Gastrocnemius medialis (tissue), 4 donors: ENCODE data around the gene NEURL2. TPM values are rescaled to one million over a fixed set of nuclear protein-coding genes. Genes with fewer than 3 reads are reported as not detected.
A peak's percentile ranks its signal among the peaks of the same experiment; 100 is the strongest.

Experiments used
- ATAC-seq, 2 donors: fragments of 150-250 bp; one replicate each; pipeline ENCODE4 v1.9.1; 2016
- DNase-seq, 2 donors: peaks; one replicate each; pipeline ENCODE4 v3.0.0-alpha.2; 2019
- H3K27ac ChIP-seq, 4 donors: fragments of 200-600 bp; sonication (generic); 1 replicate in 1 of 4; 2 replicates in 3 of 4; pipeline ENCODE4 v1.5.1; 2016 to 2018; ENCODE audit warnings: mild to moderate bottlenecking in 2 of 4, moderate library complexity in 1 of 4
- H3K27me3 ChIP-seq, 3 donors: fragments of 200-600 bp; sonication (generic) in 2 of 3; 1 replicate in 1 of 3; 2 replicates in 2 of 3; pipeline versions ENCODE4 v1.5.1 to v1.6.0; 2016 to 2019; ENCODE audit warnings: mild to moderate bottlenecking in 1 of 3, moderate library complexity in 1 of 3
- H3K36me3 ChIP-seq, 2 donors: fragments of 200-600 bp; sonication (generic) in 1 of 2; one replicate each; pipeline ENCODE4 v1.5.1; 2017 to 2018
- H3K4me1 ChIP-seq, 2 donors: fragments of 200-600 bp; sonication (generic) in 1 of 2; one replicate each; pipeline ENCODE4 v1.5.1; 2016 to 2017; ENCODE audit warnings: mild to moderate bottlenecking in 2 of 2
- H3K4me3 ChIP-seq, 4 donors: fragments of 200-600 bp; sonication (generic) in 3 of 4; 1 replicate in 1 of 4; 2 replicates in 3 of 4; pipeline ENCODE4 v1.5.1; 2016 to 2019; ENCODE audit warnings: mild to moderate bottlenecking in 2 of 4
- H3K9me3 ChIP-seq, 3 donors: fragments of 200-600 bp; sonication (generic) in 2 of 3; 1 replicate in 1 of 3; 2 replicates in 2 of 3; pipeline ENCODE4 v1.5.1; 2016 to 2019
- POLR2A ChIP-seq, 2 donors: fragments of 450-650 bp; IDR thresholded peaks; one replicate each; pipeline ENCODE4 v1.6.1; 2017; ENCODE audit warnings: antibody characterized with exemption in 2 of 2, mild to moderate bottlenecking in 2 of 2, moderate library complexity in 2 of 2
- in situ Hi-C, 4 donors: fragments of 200-750 bp; cut with MboI; loops; one replicate each; pipeline versions ENCODE4 v1.15.0 to v1.8.0; 2017; ENCODE audit warnings: low sequenced_read_pairs in 4 of 4
- intact Hi-C: fragments of 100-400 bp; cut with DNase I; formaldehyde crosslinking; loops from one replicate; pipeline ENCODE4 v1.15.1; 2023; ENCODE audit warnings: low total_unique reads
- total RNA-seq, 4 donors: library from RNA; depleted of rRNA; stranded (reverse); fragments of >200 nt; gene quantifications; one replicate each; pipeline versions ENCODE4 v1.1.0 to v1.2.3, GENCODE V29; 2016
- TF ChIP-seq, protein P1 (sequence below), 5 experiments: fragments of 450-650 bp in 3 of 5; fragments of 200-600 bp in 2 of 5; sonication (generic) in 2 of 5; IDR thresholded peaks in 4 of 5; conservative IDR thresholded peaks in 1 of 5; 1 replicate in 4 of 5; 2 replicates in 1 of 5; pipeline ENCODE4 v1.5.1; 2016 to 2019; ENCODE audit warnings: antibody characterized with exemption in 5 of 5, mild to moderate bottlenecking in 3 of 5, moderate library complexity in 3 of 5

Gene NEURL2
- total RNA-seq, 4 donors from 2014 or later: 4.9 to 24.1 (median 10.2) TPM

DNA sequence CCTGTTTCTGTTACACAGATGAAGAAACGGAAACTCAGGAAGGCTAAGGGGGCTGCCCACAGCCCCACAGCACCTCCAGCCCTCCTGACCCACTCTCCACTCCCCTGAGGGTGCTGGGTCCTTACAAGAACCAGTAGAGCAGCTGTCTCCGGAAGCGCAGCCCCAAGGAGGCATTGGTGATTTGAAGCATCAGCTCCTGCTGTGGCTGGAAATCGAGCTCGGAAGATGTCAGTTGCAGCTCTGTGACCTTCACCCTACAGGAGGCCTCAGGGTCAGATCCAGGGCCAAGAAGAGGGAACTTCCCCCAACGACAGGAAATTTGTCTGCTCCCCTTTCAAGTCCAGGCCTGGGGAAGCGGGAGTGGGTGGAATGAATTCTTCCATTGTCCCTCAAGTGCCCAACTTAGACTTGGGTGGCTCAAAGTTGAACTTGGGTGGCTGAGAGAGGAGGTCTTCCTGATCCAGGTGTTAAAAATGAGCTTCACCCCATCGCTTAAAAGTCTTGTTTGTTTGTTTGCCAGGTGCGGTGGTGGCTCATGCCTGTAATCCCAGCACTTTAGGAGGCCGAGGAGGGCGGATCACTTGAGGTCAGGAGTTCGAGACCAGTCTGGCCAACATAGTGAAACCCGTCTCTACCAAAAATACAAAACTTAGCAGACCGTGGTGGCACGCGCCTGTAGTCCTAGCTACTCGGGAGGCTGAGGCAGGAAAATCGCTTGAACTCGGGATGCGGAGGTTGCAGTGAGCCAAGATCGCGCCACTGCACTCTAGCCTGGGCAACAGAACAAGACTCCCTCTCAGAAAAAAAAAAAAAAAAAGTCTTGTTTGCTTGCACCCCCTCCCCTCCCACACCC lies 19.0 kb upstream of the NEURL2 start:
- no peaks in the 10 kb centered on the region for H3K36me3 ChIP-seq
- intact Hi-C loops (no loop called here), in situ Hi-C loops (no loop called here)
- no peak for ATAC-seq
- H3K27me3 ChIP-seq: peaks cover 15 to 20% (median 19%) of the 10 kb centered on the region in 3 donors
- H3K4me1 ChIP-seq: peaks cover 6 to 16% of the 10 kb centered on the region in 2 donors
- peak overlapping the region in 3 of 4 donors; percentile 6 to 23 (median 22) for H3K27ac ChIP-seq
- peak overlapping the region in 1 of 4 donors; percentile 57 for H3K4me3 ChIP-seq
- H3K9me3 ChIP-seq: no peaks in the 10 kb centered on the region
- DNase-seq: no peak
- no peak for TF ChIP-seq POLR2A (IDR thresholded peaks at IDR 0.05)
- TF ChIP-seq, protein P1, sequence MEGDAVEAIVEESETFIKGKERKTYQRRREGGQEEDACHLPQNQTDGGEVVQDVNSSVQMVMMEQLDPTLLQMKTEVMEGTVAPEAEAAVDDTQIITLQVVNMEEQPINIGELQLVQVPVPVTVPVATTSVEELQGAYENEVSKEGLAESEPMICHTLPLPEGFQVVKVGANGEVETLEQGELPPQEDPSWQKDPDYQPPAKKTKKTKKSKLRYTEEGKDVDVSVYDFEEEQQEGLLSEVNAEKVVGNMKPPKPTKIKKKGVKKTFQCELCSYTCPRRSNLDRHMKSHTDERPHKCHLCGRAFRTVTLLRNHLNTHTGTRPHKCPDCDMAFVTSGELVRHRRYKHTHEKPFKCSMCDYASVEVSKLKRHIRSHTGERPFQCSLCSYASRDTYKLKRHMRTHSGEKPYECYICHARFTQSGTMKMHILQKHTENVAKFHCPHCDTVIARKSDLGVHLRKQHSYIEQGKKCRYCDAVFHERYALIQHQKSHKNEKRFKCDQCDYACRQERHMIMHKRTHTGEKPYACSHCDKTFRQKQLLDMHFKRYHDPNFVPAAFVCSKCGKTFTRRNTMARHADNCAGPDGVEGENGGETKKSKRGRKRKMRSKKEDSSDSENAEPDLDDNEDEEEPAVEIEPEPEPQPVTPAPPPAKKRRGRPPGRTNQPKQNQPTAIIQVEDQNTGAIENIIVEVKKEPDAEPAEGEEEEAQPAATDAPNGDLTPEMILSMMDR (IDR thresholded peaks at IDR 0.05 in 4 of 5, conservative IDR thresholded peaks at IDR 0.05 in 1 of 5): no peak

DNA sequence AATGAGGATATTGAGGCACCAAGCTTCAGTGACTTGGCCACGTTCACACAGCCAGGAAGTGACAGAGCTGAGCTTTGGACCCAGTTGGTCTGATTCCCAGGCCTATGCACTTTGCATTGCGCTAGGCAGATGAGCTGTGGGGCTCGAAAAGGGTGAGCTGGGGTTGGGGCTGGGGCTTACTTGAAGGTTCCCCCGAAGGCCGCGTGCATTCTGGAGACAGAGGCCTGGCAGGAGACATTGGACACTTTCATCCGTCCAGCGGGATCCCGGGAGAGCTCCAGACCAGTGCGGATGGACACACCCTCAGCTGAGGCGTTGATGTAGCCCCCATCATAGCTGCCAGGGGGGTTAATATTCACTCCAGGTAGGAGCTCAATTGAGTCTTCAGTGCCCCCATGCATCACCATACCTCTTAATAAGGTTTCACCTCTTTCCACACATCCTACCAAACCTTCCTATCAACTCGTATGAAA lies 18.4 kb upstream of the NEURL2 start:
- ATAC-seq (no peak), DNase-seq (no peak)
- no peaks in the 10 kb centered on the region for H3K9me3 ChIP-seq
- H3K36me3 ChIP-seq: no peaks in the 10 kb centered on the region
- TF ChIP-seq, protein P1 (IDR thresholded peaks at IDR 0.05 in 4 of 5, conservative IDR thresholded peaks at IDR 0.05 in 1 of 5): no peak
- no peak for TF ChIP-seq POLR2A (IDR thresholded peaks at IDR 0.05)
- in situ Hi-C loops (no loop called here), intact Hi-C loops (no loop called here)
- H3K27ac ChIP-seq: no peak overlapping the region
- no peak overlapping the region for H3K4me3 ChIP-seq
- H3K27me3 ChIP-seq: peaks cover 15 to 20% (median 19%) of the 10 kb centered on the region in 3 donors
- H3K4me1 ChIP-seq: peaks cover 6 to 16% of the 10 kb centered on the region in 2 donors

DNA sequence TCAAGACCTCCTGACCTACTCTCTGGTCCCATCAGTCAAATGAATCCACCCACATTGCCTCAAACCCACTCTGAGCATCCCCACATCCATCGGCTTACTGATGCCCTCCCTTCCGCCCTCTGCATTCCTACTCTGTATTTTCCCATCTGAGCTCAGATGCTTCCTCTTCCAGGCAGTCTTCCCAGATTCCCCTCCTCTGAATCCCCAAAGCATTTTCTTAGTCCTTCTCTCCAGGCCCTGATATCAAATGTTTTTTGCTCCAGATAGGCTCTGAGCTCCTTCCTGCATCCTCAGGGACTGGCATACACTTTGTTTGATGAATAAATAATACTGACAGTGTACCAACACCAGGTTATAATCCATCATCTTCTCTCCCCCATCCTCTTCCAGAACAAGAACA lies 17.1 kb upstream of the NEURL2 start:
- TF ChIP-seq, protein P1 (IDR thresholded peaks at IDR 0.05 in 4 of 5, conservative IDR thresholded peaks at IDR 0.05 in 1 of 5): no peak
- TF ChIP-seq POLR2A (IDR thresholded peaks at IDR 0.05): no peak
- Histone ChIP-seq H3K27me3 (peaks cover 15 to 20% (median 19%) of the 10 kb centered on the region in 3 donors), H3K4me1 (peaks cover 6 to 16% of the 10 kb centered on the region in 2 donors), H3K9me3 (no peaks in the 10 kb centered on the region), H3K27ac (no peak overlapping the region), H3K4me3 (no peak overlapping the region), H3K36me3 (no peaks in the 10 kb centered on the region)
- DNase-seq (no peak), ATAC-seq (no peak)
- in situ Hi-C loops: no loop called here
- intact Hi-C loops: no loop called here

DNA sequence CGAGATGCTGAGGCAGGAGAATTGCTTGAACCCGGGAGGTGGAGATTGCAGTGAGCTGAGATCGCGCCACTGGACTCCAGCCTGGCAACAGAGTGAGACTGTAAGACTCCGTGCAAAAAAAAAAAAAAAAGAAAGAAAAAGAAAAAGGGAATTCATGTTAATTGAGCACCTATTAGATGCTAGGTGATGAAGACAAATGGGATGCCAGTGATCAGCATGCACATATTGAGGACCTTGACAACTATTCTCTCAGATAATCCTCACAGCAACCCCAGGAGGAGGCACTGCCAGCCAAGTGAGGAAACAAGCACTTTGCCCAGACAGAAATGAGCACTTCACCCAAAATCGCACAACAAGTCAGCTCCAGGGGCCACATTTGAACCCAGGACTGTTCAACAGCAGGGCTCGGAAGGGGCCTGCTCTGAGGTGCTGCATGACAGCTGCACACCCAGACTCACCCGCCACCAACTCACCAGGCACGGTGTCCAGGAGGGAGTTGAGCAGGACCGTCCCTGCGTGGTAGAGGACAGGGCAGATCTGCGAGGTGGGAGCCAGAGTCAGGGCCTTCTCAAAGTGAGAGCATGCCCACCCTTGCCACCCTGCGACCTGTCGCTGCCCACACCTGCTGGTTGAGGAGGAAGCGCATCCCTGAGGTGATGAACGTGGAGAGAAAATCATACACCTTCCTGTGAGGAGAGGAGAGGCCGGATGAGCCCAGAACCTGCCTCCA lies 16.4 kb upstream of the NEURL2 start:
- no peaks in the 10 kb centered on the region for H3K9me3 ChIP-seq
- in situ Hi-C loops (no loop called here), intact Hi-C loops (no loop called here)
- TF ChIP-seq, protein P1 (IDR thresholded peaks at IDR 0.05 in 4 of 5, conservative IDR thresholded peaks at IDR 0.05 in 1 of 5): no peak
- TF ChIP-seq POLR2A (IDR thresholded peaks at IDR 0.05): no peak
- no peak overlapping the region for H3K4me3 ChIP-seq
- peaks cover 4 to 14% of the 10 kb centered on the region in 2 donors for H3K4me1 ChIP-seq
- H3K27ac ChIP-seq: no peak overlapping the region
- H3K27me3 ChIP-seq: peaks cover 13 to 15% (median 15%) of the 10 kb centered on the region in 3 donors
- no peak for DNase-seq
- no peaks in the 10 kb centered on the region for H3K36me3 ChIP-seq
- no peak for ATAC-seq
